AG10803 (cell line): ENCODE results near the gene PTMS.

ENCODE experiments used
- DNase-seq: peaks from one replicate; pipeline ENCODE4 v3.0.0; 2010; ENCODE audit warnings: low read depth
- H3K4me3 ChIP-seq: 2 replicates; pipeline ENCODE4 v1.5.1; 2011; ENCODE audit warnings: mild to moderate bottlenecking, low read length, control low read depth
- TF ChIP-seq, protein P1 (sequence below): conservative IDR thresholded peaks from 2 replicates; pipeline ENCODE4 v1.5.1; 2011; ENCODE audit warnings: mild to moderate bottlenecking, low read length, control low read depth, inconsistent platforms

Gene PTMS

DNA sequence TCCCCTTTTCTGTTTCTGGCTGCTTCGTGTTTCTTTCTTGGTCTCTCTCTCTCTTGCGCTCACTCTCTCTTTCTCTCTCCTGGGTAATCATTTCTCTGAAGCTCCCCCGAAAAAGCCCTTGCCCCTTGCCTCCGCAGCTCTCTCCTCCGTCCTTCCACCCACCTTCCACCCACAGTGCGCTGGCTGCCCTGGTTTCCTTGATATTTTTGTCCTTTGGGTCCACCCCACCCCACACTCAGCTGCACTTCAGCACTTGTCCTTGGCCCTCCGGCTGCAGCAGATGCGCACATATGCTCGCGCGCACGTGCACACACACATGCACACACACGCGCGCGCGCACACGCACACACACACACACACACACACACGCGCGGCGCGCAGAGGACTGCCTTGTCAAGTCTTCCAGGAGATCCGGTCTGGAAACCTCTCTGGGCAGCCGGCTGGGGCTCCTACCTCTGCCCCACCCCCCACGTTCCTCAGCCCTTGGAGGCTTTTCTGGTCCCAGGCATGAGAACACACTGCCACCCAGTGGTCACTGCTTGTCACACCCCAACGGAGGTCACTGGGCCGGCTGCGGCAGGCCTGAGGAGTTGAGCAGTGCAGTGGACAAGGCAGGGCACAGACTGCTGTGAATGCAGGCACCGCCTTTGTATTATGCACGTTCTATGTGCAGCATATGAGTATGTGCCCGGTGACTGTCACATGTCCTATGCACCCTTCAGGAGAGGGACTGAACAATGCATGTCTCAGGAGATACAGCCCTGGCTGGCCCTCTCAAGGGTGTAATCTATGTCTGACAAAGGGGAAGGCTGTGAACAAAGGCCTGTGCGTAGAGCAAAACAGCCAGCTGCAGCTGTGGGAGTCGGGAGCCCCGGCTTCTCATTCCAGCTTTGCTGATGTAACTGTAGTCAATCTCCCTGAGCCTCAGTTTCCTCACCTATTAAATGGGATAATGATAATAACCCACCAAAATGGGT lies 12.7 kb downstream of the PTMS start:
- TF ChIP-seq, protein P1, sequence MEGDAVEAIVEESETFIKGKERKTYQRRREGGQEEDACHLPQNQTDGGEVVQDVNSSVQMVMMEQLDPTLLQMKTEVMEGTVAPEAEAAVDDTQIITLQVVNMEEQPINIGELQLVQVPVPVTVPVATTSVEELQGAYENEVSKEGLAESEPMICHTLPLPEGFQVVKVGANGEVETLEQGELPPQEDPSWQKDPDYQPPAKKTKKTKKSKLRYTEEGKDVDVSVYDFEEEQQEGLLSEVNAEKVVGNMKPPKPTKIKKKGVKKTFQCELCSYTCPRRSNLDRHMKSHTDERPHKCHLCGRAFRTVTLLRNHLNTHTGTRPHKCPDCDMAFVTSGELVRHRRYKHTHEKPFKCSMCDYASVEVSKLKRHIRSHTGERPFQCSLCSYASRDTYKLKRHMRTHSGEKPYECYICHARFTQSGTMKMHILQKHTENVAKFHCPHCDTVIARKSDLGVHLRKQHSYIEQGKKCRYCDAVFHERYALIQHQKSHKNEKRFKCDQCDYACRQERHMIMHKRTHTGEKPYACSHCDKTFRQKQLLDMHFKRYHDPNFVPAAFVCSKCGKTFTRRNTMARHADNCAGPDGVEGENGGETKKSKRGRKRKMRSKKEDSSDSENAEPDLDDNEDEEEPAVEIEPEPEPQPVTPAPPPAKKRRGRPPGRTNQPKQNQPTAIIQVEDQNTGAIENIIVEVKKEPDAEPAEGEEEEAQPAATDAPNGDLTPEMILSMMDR: peak; percentile 92
- peak; percentile 92 for DNase-seq
- H3K4me3 ChIP-seq: peak overlapping the region; percentile 55

DNA sequence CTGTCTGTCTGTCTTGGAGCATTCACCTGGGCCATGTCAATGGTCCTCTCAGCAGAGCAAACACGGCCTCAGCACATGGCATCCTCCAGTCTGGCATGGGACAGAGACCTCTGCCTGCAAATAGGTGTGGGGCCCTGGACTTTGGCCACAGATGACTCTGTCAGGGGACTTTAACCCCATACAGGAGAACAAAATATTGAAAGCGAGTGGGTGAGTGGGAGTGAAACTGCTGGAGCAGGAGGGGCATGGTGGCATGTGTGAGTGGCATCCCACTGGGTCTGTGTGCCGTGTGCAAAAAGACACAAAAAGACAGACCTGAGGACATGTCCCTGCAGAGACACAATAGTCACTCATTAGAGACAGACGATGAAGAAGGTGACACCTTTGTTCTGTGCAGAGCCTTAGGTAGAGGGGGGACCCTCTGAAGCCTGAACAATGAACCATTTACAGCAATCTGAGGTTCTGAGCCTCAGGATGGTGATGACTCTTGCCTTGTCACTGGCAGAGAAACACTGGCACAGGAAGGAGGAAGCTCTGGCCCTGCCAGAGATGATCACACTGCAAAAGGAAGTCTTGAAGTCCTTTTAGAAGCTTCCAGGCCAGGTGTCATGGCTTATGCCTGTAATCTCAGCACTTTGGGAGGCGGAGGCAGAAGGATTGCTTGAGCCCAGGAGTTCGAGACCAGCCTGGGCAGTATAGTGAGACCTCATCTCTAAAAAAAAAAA lies 13.7 kb downstream of the PTMS start:
- DNase-seq: no peak
- no peak overlapping the region for H3K4me3 ChIP-seq
- TF ChIP-seq, protein P1: no peak

DNA sequence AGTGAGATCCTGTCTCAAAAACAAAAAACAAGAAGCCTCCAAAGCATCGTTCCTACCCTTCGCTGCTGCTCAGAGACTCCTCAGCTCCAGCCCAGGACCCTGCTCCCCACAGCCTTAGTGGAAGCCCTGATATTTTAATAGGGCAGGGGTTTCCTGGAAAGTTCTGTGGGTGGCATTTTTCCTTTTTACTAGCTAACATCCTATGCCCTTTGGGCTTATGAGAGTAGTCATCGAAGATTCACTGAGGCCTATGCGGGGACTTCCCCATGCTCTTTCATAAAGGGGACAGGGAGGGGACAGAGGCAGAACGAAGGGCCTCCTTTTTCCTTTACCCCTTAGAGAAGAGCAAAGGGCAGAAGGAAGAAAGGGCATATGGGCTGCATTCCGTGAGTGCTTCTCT lies 14.4 kb downstream of the PTMS start:
- no peak overlapping the region for H3K4me3 ChIP-seq
- TF ChIP-seq, protein P1: no peak

DNA sequence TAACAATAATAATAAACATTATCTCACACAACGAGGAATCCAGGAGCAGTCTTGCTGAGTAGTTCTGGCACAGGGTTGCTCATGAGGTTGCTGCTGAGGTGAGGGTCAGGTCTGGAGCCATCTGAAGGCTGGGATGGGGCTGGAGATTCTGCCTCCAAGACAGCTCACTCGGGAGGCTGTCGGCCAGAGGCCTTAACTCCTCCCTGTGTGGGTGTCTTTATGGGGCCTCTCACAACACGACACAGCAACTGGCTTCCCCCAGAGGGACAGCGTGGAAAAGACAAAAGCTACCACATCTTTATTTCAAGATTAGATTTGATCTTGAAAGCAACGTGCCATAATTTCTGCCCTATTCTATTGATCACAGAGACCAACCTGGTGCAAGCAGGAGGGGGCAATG lies 16.0 kb downstream of the PTMS start:
- no peak overlapping the region for H3K4me3 ChIP-seq
- DNase-seq: no peak
- TF ChIP-seq, protein P1: no peak

More for the DNA sequence above, 14.4 kb downstream of the PTMS start:
- DNase-seq: no peak

DNA sequence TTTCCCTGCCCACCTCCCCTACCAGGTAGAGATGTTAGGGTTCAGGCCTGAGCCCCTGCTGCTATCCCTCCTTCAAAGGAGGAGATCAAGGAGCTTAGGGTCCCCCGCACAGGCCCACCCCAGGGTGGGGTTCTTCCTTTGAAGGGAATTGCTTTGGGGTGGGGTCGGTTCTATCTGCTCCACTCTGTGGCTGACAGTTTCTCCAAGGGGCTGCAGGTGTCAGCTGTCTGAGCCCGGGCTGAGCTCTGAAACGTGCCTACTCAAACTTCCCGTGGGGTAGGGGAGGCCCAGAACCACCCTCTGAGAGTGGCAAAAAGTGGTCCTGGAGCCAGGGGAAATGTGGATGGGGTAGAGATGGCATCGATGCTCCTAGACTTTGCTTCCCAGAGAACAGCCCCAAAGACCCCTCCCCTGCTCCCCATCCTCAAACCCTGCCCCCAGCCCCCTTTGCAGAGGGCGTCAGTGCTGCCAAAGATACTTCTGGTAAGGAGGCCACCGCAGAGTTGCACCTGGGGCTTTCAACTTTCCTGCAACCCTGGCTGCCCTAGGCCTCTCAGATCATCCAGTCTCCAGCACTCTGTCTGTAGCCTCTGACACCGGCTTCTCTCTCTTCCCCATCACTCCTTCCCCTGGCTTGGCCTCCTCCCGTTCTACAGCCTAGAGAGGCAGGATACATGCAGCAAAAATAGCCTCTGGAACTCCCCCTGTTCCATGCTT lies 16.8 kb downstream of the PTMS start:
- no peak for DNase-seq
- no peak overlapping the region for H3K4me3 ChIP-seq
- TF ChIP-seq, protein P1: no peak

DNA sequence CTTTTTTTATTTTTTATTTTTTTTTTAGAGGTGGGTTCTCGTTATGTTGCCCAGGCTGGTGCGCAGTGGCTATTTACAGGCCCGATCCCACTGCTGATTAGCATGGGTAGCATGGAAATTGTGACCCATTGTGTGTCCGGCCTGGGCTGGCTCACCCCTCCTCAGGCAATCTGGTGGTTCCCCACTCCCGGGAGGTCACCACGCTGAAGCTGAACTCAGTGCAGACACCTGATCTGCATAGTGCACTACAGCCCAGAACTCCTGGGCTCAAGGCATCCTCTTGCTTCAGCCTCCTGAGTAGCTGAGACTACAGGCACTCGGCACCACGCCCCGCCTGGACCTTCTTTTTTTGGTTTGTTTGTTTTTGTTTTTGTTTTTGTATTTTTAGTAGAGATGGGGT lies 17.7 kb downstream of the PTMS start:
- H3K4me3 ChIP-seq: no peak overlapping the region
- DNase-seq: no peak
- TF ChIP-seq, protein P1: no peak
